OCI-LY1 (cell line): ENCODE results near the gene VGF.
"Not testable (repeated sequence)": the region's sequence is repeated elsewhere in the genome, so short reads cannot be mapped to it uniquely, and the experiment has no call there.

Source experiments
- H2AFZ ChIP-seq: fragments of 200-600 bp; sonication (generic), shearing (Covaris generic); 2 replicates; pipeline ENCODE4 v1.6.0; 2014; ENCODE audit warnings: antibody characterized with exemption, mild to moderate bottlenecking, low read length
- H3F3A ChIP-seq: fragments of 200-600 bp; sonication (generic), shearing (Covaris generic); 2 replicates; pipeline ENCODE4 v1.6.0; 2014; ENCODE audit warnings: mild to moderate bottlenecking, antibody characterized with exemption, low read length, moderate library complexity; ENCODE audit not compliant: insufficient read depth
- H3K27ac ChIP-seq: fragments of 200-600 bp; sonication (generic); 2 replicates; pipeline ENCODE4 v1.5.1; 2014; ENCODE audit warnings: low read length, mixed run types, mild to moderate bottlenecking, low read depth; ENCODE audit not compliant: poor library complexity, severe bottlenecking
- H3K27me3 ChIP-seq: fragments of 200-600 bp; sonication (generic); 2 replicates; pipeline ENCODE4 v1.6.0; 2014; ENCODE audit warnings: antibody characterized with exemption, mild to moderate bottlenecking, low read length, moderate library complexity; ENCODE audit not compliant: insufficient read depth
- H3K36me3 ChIP-seq: fragments of 200-600 bp; sonication (generic); 2 replicates; pipeline ENCODE4 v1.6.1; 2014; ENCODE audit warnings: mild to moderate bottlenecking, antibody characterized with exemption, low read length, moderate library complexity, mixed read lengths; ENCODE audit not compliant: insufficient read depth
- H3K4me1 ChIP-seq: fragments of 200-600 bp; sonication (generic); 2 replicates; pipeline ENCODE4 v1.5.1; 2014; ENCODE audit warnings: mild to moderate bottlenecking, low read length, moderate library complexity; ENCODE audit not compliant: insufficient read depth, severe bottlenecking
- H3K4me2 ChIP-seq: fragments of 200-600 bp; sonication (generic), shearing (Covaris generic); 2 replicates; pipeline ENCODE4 v1.6.1; 2014; ENCODE audit warnings: low read length
- H3K4me3 ChIP-seq: fragments of 200-600 bp; sonication (generic); 2 replicates; pipeline ENCODE4 v1.5.1; 2014; ENCODE audit warnings: low read length, low read depth, mild to moderate bottlenecking, mixed read lengths; ENCODE audit not compliant: poor library complexity, severe bottlenecking
- H3K79me2 ChIP-seq: fragments of 200-600 bp; shearing (Covaris generic); 2 replicates; pipeline ENCODE4 v1.6.1; 2016; ENCODE audit warnings: mixed run types, low read length, mixed read lengths; ENCODE audit not compliant: insufficient read depth
- H3K9ac ChIP-seq: fragments of 200-600 bp; sonication (generic), shearing (Covaris generic); 2 replicates; pipeline ENCODE4 v1.6.1; 2014; ENCODE audit warnings: mild to moderate bottlenecking, low read length, mixed read lengths
- H3K9me2 ChIP-seq: fragments of 200-600 bp; sonication (generic), shearing (Covaris generic); 2 replicates; pipeline ENCODE4 v1.6.1; 2014; ENCODE audit warnings: low read depth, mild to moderate bottlenecking, low read length, mixed read lengths
- H3K9me3 ChIP-seq: fragments of 200-600 bp; shearing (Covaris generic); 2 replicates; pipeline ENCODE4 v1.6.1; 2014; ENCODE audit warnings: low read length, mixed read lengths
- H4K20me1 ChIP-seq: fragments of 200-600 bp; sonication (generic), shearing (Covaris generic); 2 replicates; pipeline ENCODE4 v1.6.0; 2016; ENCODE audit warnings: mild to moderate bottlenecking, low read length; ENCODE audit not compliant: insufficient read depth
- CTCF ChIP-seq: fragments of 200-600 bp; sonication (generic), shearing (Covaris generic); IDR thresholded peaks from 2 replicates; pipeline ENCODE4 v1.5.1; 2017; ENCODE audit warnings: mild to moderate bottlenecking, antibody characterized with exemption, low read length, moderate library complexity, mixed read lengths
- EZH2 ChIP-seq: fragments of 200-600 bp; sonication (generic), shearing (Covaris generic); IDR thresholded peaks from 2 replicates; pipeline ENCODE4 v1.8.0; 2017; ENCODE audit warnings: borderline replicate concordance, mixed run types, mild to moderate bottlenecking, antibody characterized with exemption, low read length, moderate library complexity, mixed read lengths

Gene VGF

DNA sequence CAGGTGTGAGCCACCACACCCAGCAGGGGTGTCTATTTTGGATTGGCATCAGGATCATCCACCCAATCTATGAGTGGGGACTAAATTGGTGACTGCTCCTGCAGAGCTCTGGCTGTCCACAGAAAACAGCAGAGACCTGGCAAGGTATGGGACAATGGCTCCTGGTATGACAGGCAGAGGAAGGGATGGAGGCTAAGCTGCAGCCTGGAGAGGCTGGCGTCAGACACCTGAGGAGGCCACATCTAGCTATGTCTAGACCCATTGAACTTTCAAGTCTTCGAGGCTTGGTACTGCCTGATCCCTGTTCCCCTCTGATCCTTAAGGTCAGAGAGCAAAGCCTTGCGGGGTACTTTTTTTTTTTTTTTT is 41.7 kb downstream of the VGF start:
- no peaks in the 10 kb centered on the region for H3F3A ChIP-seq
- H3K9me3 ChIP-seq = no peaks in the 10 kb centered on the region
- H3K9me2 ChIP-seq = no peaks in the 10 kb centered on the region
- H4K20me1 ChIP-seq = no peaks in the 10 kb centered on the region
- no peak overlapping the region for H3K4me2 ChIP-seq
- H3K27ac ChIP-seq = no peak overlapping the region
- peaks cover 7% of the 10 kb centered on the region for H3K27me3 ChIP-seq
- no peaks in the 10 kb centered on the region for H3K36me3 ChIP-seq
- H2AFZ ChIP-seq = no peak overlapping the region
- H3K79me2 ChIP-seq = no peaks in the 10 kb centered on the region
- H3K9ac ChIP-seq = no peak overlapping the region
- H3K4me3 ChIP-seq = no peak overlapping the region
- TF ChIP-seq CTCF = no peak
- no peak for TF ChIP-seq EZH2
- peaks cover 14% of the 10 kb centered on the region for H3K4me1 ChIP-seq

DNA sequence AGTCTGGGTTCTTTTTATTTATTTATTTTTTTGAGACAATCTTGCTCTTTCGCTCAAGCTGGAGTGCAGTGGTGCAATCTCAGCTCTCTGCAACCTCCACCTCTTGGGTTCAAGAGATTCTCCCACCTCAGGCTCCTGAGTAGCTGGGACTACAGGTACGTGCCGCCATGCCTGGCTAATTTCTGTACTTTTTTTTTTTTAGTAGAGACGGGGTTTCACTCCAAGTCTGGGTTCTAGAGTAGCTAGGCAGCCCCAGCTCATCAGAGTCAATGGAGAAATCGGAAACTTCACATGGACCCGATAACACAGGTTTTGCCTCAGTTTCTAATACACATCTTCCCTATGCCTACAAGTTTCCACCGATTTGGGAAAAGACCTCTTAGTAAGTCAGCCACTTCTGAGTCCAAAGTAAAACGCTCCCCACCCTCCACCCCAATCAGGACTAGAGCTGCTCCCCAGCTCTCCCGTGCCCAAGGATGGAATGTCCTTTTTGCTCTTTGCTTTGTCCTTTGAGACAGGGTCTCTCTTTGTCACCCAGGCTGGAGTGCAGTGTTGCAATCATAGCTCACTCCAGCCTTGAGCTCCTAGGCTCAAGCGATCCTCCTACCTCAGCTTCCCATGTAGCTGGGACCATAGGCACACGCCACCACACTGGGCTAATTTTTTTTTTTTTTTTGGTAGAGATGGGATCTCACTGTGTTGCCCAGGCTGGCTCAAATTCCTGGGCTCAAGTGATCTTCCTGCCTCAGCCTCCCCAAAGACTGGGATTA is 42.3 kb downstream of the VGF start:
- H3K36me3 ChIP-seq = no peaks in the 10 kb centered on the region
- peaks cover 14% of the 10 kb centered on the region for H3K4me1 ChIP-seq
- no peaks in the 10 kb centered on the region for H3K79me2 ChIP-seq
- H3K27me3 ChIP-seq = peaks cover 7% of the 10 kb centered on the region
- no peaks in the 10 kb centered on the region for H4K20me1 ChIP-seq
- no peak for TF ChIP-seq EZH2
- TF ChIP-seq CTCF = no peak
- no peak overlapping the region for H2AFZ ChIP-seq
- no peak overlapping the region for H3K9ac ChIP-seq
- no peaks in the 10 kb centered on the region for H3K9me2 ChIP-seq
- H3K27ac ChIP-seq = no peak overlapping the region
- H3K4me2 ChIP-seq = no peak overlapping the region
- H3K9me3 ChIP-seq = no peaks in the 10 kb centered on the region
- no peaks in the 10 kb centered on the region for H3F3A ChIP-seq
- no peak overlapping the region for H3K4me3 ChIP-seq

DNA sequence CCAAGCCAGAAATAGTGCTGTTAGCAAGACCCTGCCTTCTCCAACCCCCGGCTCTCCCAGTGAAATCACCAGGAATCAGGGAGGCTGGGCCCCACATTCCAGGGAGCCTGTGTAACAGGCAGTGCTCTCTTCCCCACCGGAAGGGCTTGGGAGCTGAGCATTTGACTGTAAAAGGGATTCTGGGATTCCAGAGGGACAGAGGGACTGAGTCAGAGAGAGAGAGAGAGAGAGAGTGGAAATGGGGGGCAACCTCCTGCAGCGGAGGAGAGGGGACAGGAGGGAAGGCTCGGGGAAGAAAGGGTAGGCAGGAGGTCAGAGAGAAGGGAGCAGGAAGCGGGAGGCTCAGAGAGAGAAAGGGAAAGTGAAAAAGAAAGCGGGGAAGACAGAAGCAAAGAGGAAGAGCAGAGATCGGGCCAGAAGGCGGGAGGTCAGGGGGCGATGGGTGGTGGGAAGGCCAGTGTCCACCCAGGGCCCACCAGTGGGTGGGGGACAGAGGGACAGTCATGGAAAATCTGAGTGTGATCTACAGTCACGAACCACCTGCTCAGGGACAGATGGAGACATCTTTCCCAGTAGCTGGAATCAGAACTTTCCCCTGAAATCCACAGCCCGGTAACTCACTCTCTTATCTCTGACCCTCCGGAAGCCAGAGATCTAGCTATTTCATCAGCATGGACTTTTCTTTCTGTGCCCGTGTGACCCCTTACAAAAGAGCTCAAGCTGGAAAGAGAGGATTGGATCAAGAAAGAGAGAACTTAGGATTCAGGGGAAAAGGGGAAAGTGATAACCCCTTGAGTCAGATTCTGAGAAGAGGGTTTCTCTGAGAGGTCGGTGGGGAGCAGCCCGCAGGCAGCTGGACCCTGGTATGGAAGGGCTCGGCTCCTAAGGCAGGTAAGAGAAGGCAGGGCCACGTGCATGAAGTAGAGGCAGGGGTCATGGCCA is 43.1 kb downstream of the VGF start:
- Histone ChIP-seq H4K20me1 (no peaks in the 10 kb centered on the region), H3K4me2 (no peak overlapping the region), H3K27ac (no peak overlapping the region), H2AFZ (no peak overlapping the region), H3K36me3 (no peaks in the 10 kb centered on the region), H3K27me3 (peaks cover 7% of the 10 kb centered on the region), H3K4me1 (peaks cover 13% of the 10 kb centered on the region), H3K9ac (no peak overlapping the region), H3K79me2 (no peaks in the 10 kb centered on the region), H3K4me3 (no peak overlapping the region), H3K9me2 (no peaks in the 10 kb centered on the region), H3F3A (no peaks in the 10 kb centered on the region), H3K9me3 (no peaks in the 10 kb centered on the region)
- TF ChIP-seq CTCF (no peak), EZH2 (no peak)

DNA sequence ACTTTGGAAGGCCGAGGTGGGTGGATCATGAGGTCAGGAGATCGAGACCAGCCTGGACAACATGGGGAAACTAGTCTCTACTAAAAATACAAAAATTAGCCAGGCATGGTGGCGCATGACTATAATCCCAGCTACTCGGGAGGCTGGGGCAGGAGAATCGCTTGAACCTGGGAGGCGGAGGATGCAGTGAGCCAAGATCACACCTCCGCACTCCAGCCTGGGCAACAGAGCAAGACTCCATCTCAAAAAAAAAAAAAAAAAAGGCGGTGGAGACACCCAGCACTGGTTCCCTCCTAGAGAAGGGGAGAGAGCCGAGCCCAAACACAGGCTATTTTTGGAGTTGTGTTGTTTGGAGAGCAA is 43.8 kb downstream of the VGF start:
- not testable (repeated sequence) for H3K4me2 ChIP-seq, H3K4me3 ChIP-seq, H3K27ac ChIP-seq

More for the DNA sequence above, 43.8 kb downstream of the VGF start:
- H3K9me3 ChIP-seq, H4K20me1 ChIP-seq, H3K27me3 ChIP-seq, H3K9ac ChIP-seq, H3K79me2 ChIP-seq, H3K4me1 ChIP-seq, H3K36me3 ChIP-seq, H3K9me2 ChIP-seq, H2AFZ ChIP-seq, H3F3A ChIP-seq: not testable (repeated sequence)
